Mesendoderm (in vitro differentiated cells): ENCODE measurements around the gene TMEM38A. TPM values are rescaled to one million over a fixed set of nuclear protein-coding genes. Genes with fewer than 3 reads are reported as not detected.

Experiments used
- DNase-seq: peaks from one replicate; pipeline ENCODE4 v3.0.0; 2013
- H2AK5ac ChIP-seq: 2 replicates; pipeline ENCODE4 v1.6.1; 2013; ENCODE audit warnings: low read length, inconsistent platforms
- H2BK120ac ChIP-seq: 2 replicates; pipeline ENCODE4 v1.6.1; 2013; ENCODE audit warnings: low read depth, mild to moderate bottlenecking, low read length, moderate library complexity, mixed read lengths
- H2BK15ac ChIP-seq: replicated peaks from 2 replicates; pipeline ENCODE4 v1.6.1; 2013; ENCODE audit warnings: low read depth, mild to moderate bottlenecking, moderate library complexity
- H2BK5ac ChIP-seq: 2 replicates; pipeline ENCODE4 v1.6.1; 2013; ENCODE audit warnings: low read length, inconsistent platforms
- H3K18ac ChIP-seq: 2 replicates; pipeline ENCODE4 v1.6.1; 2013; ENCODE audit warnings: mild to moderate bottlenecking, low read length, mixed read lengths
- H3K23ac ChIP-seq: one replicate; pipeline ENCODE4 v1.6.1; 2013; ENCODE audit warnings: low read length
- H3K27ac ChIP-seq: 2 replicates; pipeline ENCODE4 v1.5.1; 2013; ENCODE audit warnings: low read depth, mild to moderate bottlenecking, inconsistent platforms, low read length, moderate library complexity
- H3K27me3 ChIP-seq: 2 replicates; pipeline ENCODE4 v1.6.1; 2013; ENCODE audit warnings: low read length, control low read depth, mild to moderate bottlenecking, inconsistent platforms; ENCODE audit not compliant: insufficient read depth, poor library complexity
- H3K36me3 ChIP-seq: 2 replicates; pipeline ENCODE4 v1.6.1; 2013; ENCODE audit warnings: low read length, inconsistent platforms; ENCODE audit not compliant: control insufficient read depth, insufficient read depth
- H3K4ac ChIP-seq: one replicate; pipeline ENCODE4 v1.6.1; 2013; ENCODE audit warnings: low read depth, mild to moderate bottlenecking, low read length, moderate library complexity
- H3K4me1 ChIP-seq: 2 replicates; pipeline ENCODE4 v1.6.1; 2013; ENCODE audit warnings: low read depth, low read length, inconsistent platforms; ENCODE audit not compliant: control insufficient read depth
- H3K4me2 ChIP-seq: 2 replicates; pipeline ENCODE4 v1.6.1; 2013; ENCODE audit warnings: low read length
- H3K4me3 ChIP-seq: 2 replicates; pipeline ENCODE4 v1.5.1; 2013; ENCODE audit warnings: mild to moderate bottlenecking, low read length
- H3K56ac ChIP-seq: one replicate; pipeline ENCODE4 v1.6.1; 2013; ENCODE audit warnings: low read length
- H3K79me1 ChIP-seq: 2 replicates; pipeline ENCODE4 v1.6.1; 2013; ENCODE audit warnings: low read length, inconsistent platforms
- H3K79me2 ChIP-seq: 2 replicates; pipeline ENCODE4 v1.6.1; 2013; ENCODE audit warnings: mild to moderate bottlenecking, low read length; ENCODE audit not compliant: control insufficient read depth, insufficient read depth
- H3K9ac ChIP-seq: 2 replicates; pipeline ENCODE4 v1.6.1; 2013; ENCODE audit warnings: low read length, inconsistent platforms
- H4K5ac ChIP-seq: one replicate; pipeline ENCODE4 v1.6.1; 2013; ENCODE audit warnings: low read length
- H4K8ac ChIP-seq: one replicate; pipeline ENCODE4 v1.6.1; 2013; ENCODE audit warnings: low read depth, mild to moderate bottlenecking, control low read depth, low read length, moderate library complexity
- WGBS: extraction: QIAGEN DNeasy Blood & Tissue Kit; methylation state at CpG from one replicate; pipeline ENCODE4 v1.1.7; 2013; ENCODE audit warnings: low lambda C conversion rate, missing lambda C conversion rate; ENCODE audit not compliant: insufficient coverage; ENCODE audit errors: extremely low coverage; 5-methylcytosine and 5-hydroxymethylcytosine counted together
- small RNA-seq: library from polyadenylated mRNA; stranded (forward); fragments of <200 nt; extraction: miRNeasy Mini kit (QIAGEN cat#:217004); gene quantifications from one replicate; pipeline ENCODE3, GENCODE V24; 2013; ENCODE audit not compliant: insufficient read depth

TMEM38A gene

GRCh38 chr19:16739546-16739945 lies 78.6 kb downstream of the TMEM38A start:
- H4K8ac ChIP-seq, result no peak overlapping the region
- H2BK120ac ChIP-seq, result no peak overlapping the region
- H2BK5ac ChIP-seq, result no peak overlapping the region
- H3K27me3 ChIP-seq, result no peaks in the 10 kb centered on the region
- H3K56ac ChIP-seq, result no peak overlapping the region
- no CpG with 5 or more reads among the region's 3 CpGs for WGBS
- no peak overlapping the region for H3K4ac ChIP-seq
- no peak overlapping the region for H3K27ac ChIP-seq
- no peaks in the 10 kb centered on the region for H3K79me2 ChIP-seq
- no peak overlapping the region for H3K18ac ChIP-seq
- H3K79me1 ChIP-seq, result no peaks in the 10 kb centered on the region
- H3K36me3 ChIP-seq, result no peaks in the 10 kb centered on the region
- no peak overlapping the region for H2AK5ac ChIP-seq
- no peak overlapping the region for H3K4me3 ChIP-seq
- no peak overlapping the region for H3K23ac ChIP-seq
- no peak overlapping the region for H4K5ac ChIP-seq
- no peak for DNase-seq
- H2BK15ac ChIP-seq, result no peak overlapping the region
- no peaks in the 10 kb centered on the region for H3K4me1 ChIP-seq
- no peak overlapping the region for H3K4me2 ChIP-seq
- H3K9ac ChIP-seq, result no peak overlapping the region

Small RNAs within 50 kb of the gene (small RNA-seq; reads per million reads assigned to genes)
- not detected for gene AC008737.2
